Loucy (cell line): ENCODE measurements around the gene PPFIBP2.

Experiments
- CTCF ChIP-seq: fragments of 200-600 bp; sonication (generic); conservative IDR thresholded peaks from 2 replicates; pipeline ENCODE4 v1.5.1; 2014; ENCODE audit warnings: mild to moderate bottlenecking, antibody characterized with exemption, low read length
- EZH2phosphoT487 ChIP-seq: fragments of 200-600 bp; IDR thresholded peaks from 2 replicates; pipeline ENCODE4 v1.6.1; 2018; ENCODE audit warnings: antibody characterized with exemption, mild to moderate bottlenecking, moderate library complexity, borderline replicate concordance

GRCh38 chr11:7509966-7510365 is 3.8 kb upstream of the PPFIBP2 start:
- no peak for TF ChIP-seq CTCF
- no peak for TF ChIP-seq EZH2phosphoT487
